Activated T-helper 1 cell treated with anti-CD3 and anti-CD28 coated beads, Interleukin-2, amount 50 U/mL, for 16 hours (primary cell): ENCODE measurements around the gene RAB5IF.

Source experiments
- DNase-seq, 2 donors: peaks; one replicate each; pipeline ENCODE4 v3.0.0-alpha.2; 2020; ENCODE audit warnings: low read depth in 1 of 2, low spot score in 1 of 2

Gene RAB5IF

GRCh38 chr20:36658300-36658699 lies 52.7 kb downstream of the RAB5IF start:
- no peak for DNase-seq
